Measurements from ENCODE around the gene LGALS3BP. TPM values are rescaled to one million over a fixed set of nuclear protein-coding genes. Genes with fewer than 3 reads are reported as not detected.

Gene LGALS3BP
- total and polyA plus RNA-seq, 4 donors, result 66.0 to 224 (median 79.2) TPM

- Histone ChIP-seq H3K27me3 (ENCODE audit: control insufficient read depth in 4 of 4, insufficient read depth in 4 of 4, low read length in 3 of 4) (no peaks in the 10 kb centered on the region), H3K4me3 (ENCODE audit: low read depth in 1 of 3, low read length in 3 of 3) (no peak overlapping the region), H3K9me3 (ENCODE audit: control insufficient read depth in 4 of 4, low read length in 3 of 4) (no peaks in the 10 kb centered on the region), H3K9ac (ENCODE audit: low read depth in 1 of 2, low read length in 2 of 2) (no peak overlapping the region), H3K4me1 (ENCODE audit: control insufficient read depth in 4 of 4, insufficient read depth in 4 of 4, low read length in 3 of 4) (peaks cover 4 to 24% (median 9%) of the 10 kb centered on the region in 4 donors), H3K27ac (ENCODE audit: low read depth in 1 of 2, low read length in 2 of 2) (no peak overlapping the region), H3K36me3 (ENCODE audit: control insufficient read depth in 4 of 4, insufficient read depth in 3 of 4, low read depth in 1 of 4, low read length in 3 of 4) (no peaks in the 10 kb centered on the region)
- TF ChIP-seq NR2F2 (IDR thresholded peaks at IDR 0.05) (no peak), HNF4A (conservative IDR thresholded peaks at IDR 0.05) (no peak), FOXA1 (IDR thresholded peaks at IDR 0.05) (no peak), SP1 (IDR thresholded peaks at IDR 0.05) (no peak), JUND (IDR thresholded peaks at IDR 0.05) (no peak), TAF1 (conservative IDR thresholded peaks at IDR 0.05) (no peak), EGR1 (IDR thresholded peaks at IDR 0.05; ENCODE audit: low read depth in 2 of 2) (no peak), FOXA2 (IDR thresholded peaks at IDR 0.05) (no peak), CTCF (IDR thresholded peaks at IDR 0.05; ENCODE audit: low read depth, low read length, missing input control) (no peak), RAD21 (IDR thresholded peaks at IDR 0.05) (no peak), GABPA (IDR thresholded peaks at IDR 0.05 in 1 of 2, conservative IDR thresholded peaks at IDR 0.05 in 1 of 2) (no peak), HNF4G (IDR thresholded peaks at IDR 0.05) (no peak), RXRA (IDR thresholded peaks at IDR 0.05) (no peak)
- TF ChIP-seq, protein P1, sequence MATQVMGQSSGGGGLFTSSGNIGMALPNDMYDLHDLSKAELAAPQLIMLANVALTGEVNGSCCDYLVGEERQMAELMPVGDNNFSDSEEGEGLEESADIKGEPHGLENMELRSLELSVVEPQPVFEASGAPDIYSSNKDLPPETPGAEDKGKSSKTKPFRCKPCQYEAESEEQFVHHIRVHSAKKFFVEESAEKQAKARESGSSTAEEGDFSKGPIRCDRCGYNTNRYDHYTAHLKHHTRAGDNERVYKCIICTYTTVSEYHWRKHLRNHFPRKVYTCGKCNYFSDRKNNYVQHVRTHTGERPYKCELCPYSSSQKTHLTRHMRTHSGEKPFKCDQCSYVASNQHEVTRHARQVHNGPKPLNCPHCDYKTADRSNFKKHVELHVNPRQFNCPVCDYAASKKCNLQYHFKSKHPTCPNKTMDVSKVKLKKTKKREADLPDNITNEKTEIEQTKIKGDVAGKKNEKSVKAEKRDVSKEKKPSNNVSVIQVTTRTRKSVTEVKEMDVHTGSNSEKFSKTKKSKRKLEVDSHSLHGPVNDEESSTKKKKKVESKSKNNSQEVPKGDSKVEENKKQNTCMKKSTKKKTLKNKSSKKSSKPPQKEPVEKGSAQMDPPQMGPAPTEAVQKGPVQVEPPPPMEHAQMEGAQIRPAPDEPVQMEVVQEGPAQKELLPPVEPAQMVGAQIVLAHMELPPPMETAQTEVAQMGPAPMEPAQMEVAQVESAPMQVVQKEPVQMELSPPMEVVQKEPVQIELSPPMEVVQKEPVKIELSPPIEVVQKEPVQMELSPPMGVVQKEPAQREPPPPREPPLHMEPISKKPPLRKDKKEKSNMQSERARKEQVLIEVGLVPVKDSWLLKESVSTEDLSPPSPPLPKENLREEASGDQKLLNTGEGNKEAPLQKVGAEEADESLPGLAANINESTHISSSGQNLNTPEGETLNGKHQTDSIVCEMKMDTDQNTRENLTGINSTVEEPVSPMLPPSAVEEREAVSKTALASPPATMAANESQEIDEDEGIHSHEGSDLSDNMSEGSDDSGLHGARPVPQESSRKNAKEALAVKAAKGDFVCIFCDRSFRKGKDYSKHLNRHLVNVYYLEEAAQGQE (IDR thresholded peaks at IDR 0.05), result no peak
- TF ChIP-seq, protein P2, sequence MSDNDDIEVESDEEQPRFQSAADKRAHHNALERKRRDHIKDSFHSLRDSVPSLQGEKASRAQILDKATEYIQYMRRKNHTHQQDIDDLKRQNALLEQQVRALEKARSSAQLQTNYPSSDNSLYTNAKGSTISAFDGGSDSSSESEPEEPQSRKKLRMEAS (IDR thresholded peaks at IDR 0.05), result no peak
- TF ChIP-seq, protein P3, sequence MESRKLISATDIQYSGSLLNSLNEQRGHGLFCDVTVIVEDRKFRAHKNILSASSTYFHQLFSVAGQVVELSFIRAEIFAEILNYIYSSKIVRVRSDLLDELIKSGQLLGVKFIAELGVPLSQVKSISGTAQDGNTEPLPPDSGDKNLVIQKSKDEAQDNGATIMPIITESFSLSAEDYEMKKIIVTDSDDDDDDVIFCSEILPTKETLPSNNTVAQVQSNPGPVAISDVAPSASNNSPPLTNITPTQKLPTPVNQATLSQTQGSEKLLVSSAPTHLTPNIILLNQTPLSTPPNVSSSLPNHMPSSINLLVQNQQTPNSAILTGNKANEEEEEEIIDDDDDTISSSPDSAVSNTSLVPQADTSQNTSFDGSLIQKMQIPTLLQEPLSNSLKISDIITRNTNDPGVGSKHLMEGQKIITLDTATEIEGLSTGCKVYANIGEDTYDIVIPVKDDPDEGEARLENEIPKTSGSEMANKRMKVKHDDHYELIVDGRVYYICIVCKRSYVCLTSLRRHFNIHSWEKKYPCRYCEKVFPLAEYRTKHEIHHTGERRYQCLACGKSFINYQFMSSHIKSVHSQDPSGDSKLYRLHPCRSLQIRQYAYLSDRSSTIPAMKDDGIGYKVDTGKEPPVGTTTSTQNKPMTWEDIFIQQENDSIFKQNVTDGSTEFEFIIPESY (IDR thresholded peaks at IDR 0.05), result no peak
- 80% methylated on average over 21 of the region's 21 CpGs for WGBS
- no peak for DNase-seq (ENCODE audit: low spot score)
Measured at GRCh38 chr17:78977997-78978973, 1.4 kb downstream of the LGALS3BP start.
